Panc1 (cell line): ENCODE data around the gene CRYBG1. TPM values are rescaled to one million over a fixed set of nuclear protein-coding genes. Genes with fewer than 3 reads are reported as not detected.

ENCODE experiments used
- ATAC-seq: fragments of 200-7000 bp; cut with Tn5 transposase; 2 replicates; pipeline ENCODE4 v1.9.1; 2020; ENCODE audit warnings: mild to moderate bottlenecking, moderate library complexity
- BruUV-seq: library from RNA; stranded (reverse); fragments of 400-500 nt; replicated peaks from 2 replicates; lab custom pipeline; 2021; lab: Mats Ljungman, UMichigan
- CTCF ChIA-PET: fragments of 300-600 bp; sonication (Branson Sonifier 250); formaldehyde crosslinking; loops from one replicate; lab custom pipeline; 2022; ENCODE audit warnings: antibody characterized with exemption; lab: Charles Lee
- POLR2A ChIA-PET: fragments of 300-600 bp; sonication (Branson Sonifier 250); formaldehyde crosslinking; loops from one replicate; lab custom pipeline; 2022; ENCODE audit warnings: antibody characterized with exemption; lab: Charles Lee
- DNase-seq: peaks from one replicate; pipeline ENCODE4 v3.0.0-alpha.2; 2010; ENCODE audit warnings: low read depth, low spot score
- H3K27ac ChIP-seq: 2 replicates; pipeline ENCODE4 v1.5.1; 2011; ENCODE audit warnings: mild to moderate bottlenecking, low read length, inconsistent platforms
- H3K27me3 ChIP-seq: fragments of 200-500 bp; sonication (Bioruptor generic); 2 replicates; pipeline ENCODE4 v1.6.0; 2014; ENCODE audit warnings: low read length, inconsistent platforms; ENCODE audit not compliant: control insufficient read depth, insufficient read depth
- H3K36me3 ChIP-seq: fragments of 200-500 bp; sonication (Bioruptor generic); 2 replicates; pipeline ENCODE4 v1.5.1; 2014; ENCODE audit warnings: inconsistent platforms, mild to moderate bottlenecking, low read length, moderate library complexity; ENCODE audit not compliant: control insufficient read depth, insufficient read depth
- H3K4me1 ChIP-seq: 2 replicates; pipeline ENCODE4 v1.5.1; 2011; ENCODE audit warnings: inconsistent platforms, mild to moderate bottlenecking, low read length, moderate library complexity; ENCODE audit not compliant: control insufficient read depth, insufficient read depth
- H3K4me3 ChIP-seq, 2 experiments: 2 replicates each; pipeline ENCODE4 v1.5.1; 2011 to 2012; ENCODE audit warnings: low read depth in 2 of 2, low read length in 2 of 2, mild to moderate bottlenecking in 2 of 2, inconsistent platforms in 1 of 2, moderate library complexity in 1 of 2
- H3K9me3 ChIP-seq: fragments of 200-500 bp; sonication (Bioruptor generic); 2 replicates; pipeline ENCODE4 v1.5.1; 2014; ENCODE audit warnings: low read depth, mild to moderate bottlenecking, inconsistent platforms, low read length, moderate library complexity; ENCODE audit not compliant: control insufficient read depth, insufficient read depth
- CTCF ChIP-seq: fragments of 450-650 bp; IDR thresholded peaks from 2 replicates; pipeline ENCODE4 v1.5.1; 2017; ENCODE audit warnings: mild to moderate bottlenecking
- POLR2AphosphoS5 ChIP-seq: IDR thresholded peaks from 2 replicates; pipeline ENCODE4 v1.6.1; 2012; ENCODE audit warnings: mild to moderate bottlenecking, low read depth, low read length, moderate library complexity
- REST ChIP-seq, 2 experiments: IDR thresholded peaks; 2 replicates each; pipeline ENCODE4 v1.6.1; 2011 to 2012; ENCODE audit warnings: low read depth in 2 of 2, control low read depth in 1 of 2, low read length in 1 of 2, mild to moderate bottlenecking in 1 of 2, moderate library complexity in 1 of 2; ENCODE audit not compliant: insufficient read depth in 1 of 2
- SIN3A ChIP-seq: IDR thresholded peaks from 2 replicates; pipeline ENCODE4 v1.6.1; 2012; ENCODE audit warnings: low read depth, mild to moderate bottlenecking, low read length, moderate library complexity, borderline replicate concordance; ENCODE audit not compliant: insufficient read depth
- TCF7L2 ChIP-seq: IDR thresholded peaks from 2 replicates; pipeline ENCODE4 v1.6.1; 2011; ENCODE audit warnings: mild to moderate bottlenecking, low read depth, low read length, inconsistent platforms
- in situ Hi-C: cut with HindIII; loops from 2 replicates; pipeline ENCODE4 v1.10.0; 2016; ENCODE audit warnings: low sequenced_read_pairs, low pct_unique_long_range_greater_than_20kb
- intact Hi-C: fragments of 100-400 bp; cut with micrococcal nuclease; formaldehyde crosslinking; loops from one replicate; pipeline ENCODE4 v1.10.0; 2022; ENCODE audit not compliant: unreplicated experiment
- total RNA-seq: library from RNA; stranded (reverse); gene quantifications from one replicate; pipeline ENCODE4 v1.2.1, GENCODE V29; 2021; ENCODE audit not compliant: unreplicated experiment

Gene CRYBG1
- total RNA-seq, 1 experiment from 2014 or later: 32.3 TPM

GRCh38 chr6:106579281-106579680 is 218.8 kb downstream of the CRYBG1 start:
- Histone ChIP-seq H3K9me3 (no peaks in the 10 kb centered on the region), H3K4me3 (no peak overlapping the region), H3K4me1 (no peaks in the 10 kb centered on the region), H3K36me3 (no peaks in the 10 kb centered on the region), H3K27ac (no peak overlapping the region), H3K27me3 (no peaks in the 10 kb centered on the region)
- DNase-seq: no peak
- TF ChIP-seq CTCF (no peak), REST (IDR thresholded peaks at IDR 0.05; ENCODE audit: insufficient read depth in 1 of 2, low read depth in 2 of 2, low read length in 1 of 2) (no peak)
- POLR2A ChIA-PET: no interaction called here
- CTCF ChIA-PET: no interaction called here
- no TSS peak for BruUV-seq
- ATAC-seq: no peak
- in situ Hi-C loops: no loop called here
- intact Hi-C loops: no loop called here

DNA sequence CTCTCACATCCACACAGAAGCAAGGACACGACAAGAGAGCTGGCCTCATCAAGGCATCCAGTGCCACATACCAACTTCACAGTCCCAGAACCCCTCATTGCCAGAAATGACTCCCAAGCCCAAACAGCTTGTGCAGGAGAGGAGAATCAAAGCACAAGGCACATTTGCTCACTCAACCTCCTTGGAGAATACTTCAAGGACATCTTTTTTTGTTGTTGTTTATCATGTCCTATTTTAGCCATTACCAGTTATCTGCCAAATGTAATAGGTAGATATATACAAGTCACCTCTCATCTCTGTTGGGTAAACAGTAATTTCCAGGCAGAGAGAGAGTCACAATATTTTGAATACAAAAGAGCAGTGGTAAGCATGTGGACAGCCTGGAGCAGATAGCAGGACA is 221.0 kb downstream of the CRYBG1 start:
- no peaks in the 10 kb centered on the region for H3K27me3 ChIP-seq
- H3K36me3 ChIP-seq: no peaks in the 10 kb centered on the region
- no peak overlapping the region for H3K27ac ChIP-seq
- in situ Hi-C loops: no loop called here
- no peak overlapping the region for H3K4me3 ChIP-seq
- H3K9me3 ChIP-seq: no peaks in the 10 kb centered on the region
- no peak for TF ChIP-seq CTCF
- no peak for TF ChIP-seq REST (IDR thresholded peaks at IDR 0.05; ENCODE audit: insufficient read depth in 1 of 2, low read depth in 2 of 2, low read length in 1 of 2)
- no peak for TF ChIP-seq TCF7L2
- no peak for TF ChIP-seq POLR2AphosphoS5
- no peak for TF ChIP-seq SIN3A
- DNase-seq (no peak), ATAC-seq (no peak)
- BruUV-seq: no TSS peak
- intact Hi-C loops: no loop called here
- CTCF ChIA-PET: no interaction called here
- no peaks in the 10 kb centered on the region for H3K4me1 ChIP-seq
- POLR2A ChIA-PET: no interaction called here
